ENCODE measurements around the gene ANKS1A. TPM values are rescaled to one million over a fixed set of nuclear protein-coding genes. Genes with fewer than 3 reads are reported as not detected.

Gene ANKS1A
- total and polyA plus RNA-seq, 2 experiments from 2014 or later = 3.2 to 4.4 TPM

DNA sequence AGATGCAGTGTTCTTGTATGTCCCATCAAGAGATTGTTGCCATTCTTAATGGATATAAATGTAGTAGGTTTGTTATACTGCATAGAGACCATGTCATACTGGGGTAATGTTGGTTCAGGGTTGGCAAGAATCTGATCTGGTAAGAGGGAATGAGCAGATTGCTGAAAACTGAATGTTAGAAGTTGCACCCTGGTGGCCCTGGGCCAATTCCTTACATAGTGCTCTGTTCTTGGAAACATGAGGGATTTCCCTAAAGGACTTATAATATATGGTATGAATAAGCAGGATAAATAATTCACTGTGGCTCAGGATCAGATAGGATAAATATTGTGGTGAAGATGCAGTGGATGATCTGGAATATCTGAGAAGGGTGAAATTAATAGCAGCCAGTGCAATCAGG is 70.2 kb downstream of the ANKS1A start:
- Histone ChIP-seq H3K9ac (no peak overlapping the region), H3K27ac (no peak overlapping the region), H3K36me3 (ENCODE audit: low read depth) (no peaks in the 10 kb centered on the region), H3K27me3 (replicated peaks; ENCODE audit: insufficient read depth) (no peaks in the 10 kb centered on the region), H2AFZ (no peak overlapping the region), H3K4me1 (ENCODE audit: insufficient read depth) (no peaks in the 10 kb centered on the region), H3K4me2 (ENCODE audit: unreplicated experiment) (no peak overlapping the region), H3K79me2 (ENCODE audit: insufficient read depth) (no peaks in the 10 kb centered on the region; the same call in 1 of the 2 replicates), H3K9me2 (ENCODE audit: insufficient read depth) (no peaks in the 10 kb centered on the region), H3F3A (ENCODE audit: insufficient read depth) (no peaks in the 10 kb centered on the region), H3K4me3 (no peak overlapping the region), H3K9me3 (ENCODE audit: low read depth) (no peaks in the 10 kb centered on the region), H4K20me1 (ENCODE audit: insufficient read depth) (no peaks in the 10 kb centered on the region)
- DNase-seq = no peak
- in situ Hi-C loops (cut with MboI) = no loop called here
- TF ChIP-seq EZH2 (IDR thresholded peaks at IDR 0.05; ENCODE audit: insufficient read depth, poor library complexity, severe bottlenecking) (no peak), EZH2phosphoT487 (IDR thresholded peaks at IDR 0.05; ENCODE audit: insufficient read depth, low read depth) (no peak)

- Histone ChIP-seq H3K79me2 (ENCODE audit: insufficient read depth) (no peaks in the 10 kb centered on the region), H3F3A (ENCODE audit: insufficient read depth) (0 out of 2 replicates have a peak, but pooled peaks cover 7% of the 10 kb centered on the region), H3K4me3 (no peak overlapping the region), H3K4me1 (ENCODE audit: insufficient read depth) (peaks cover 7% of the 10 kb centered on the region), H3K27ac (no peak overlapping the region), H4K20me1 (ENCODE audit: insufficient read depth) (no peaks in the 10 kb centered on the region), H3K4me2 (ENCODE audit: unreplicated experiment) (no peak overlapping the region), H3K9me2 (ENCODE audit: insufficient read depth) (no peaks in the 10 kb centered on the region), H2AFZ (no peak overlapping the region), H3K9me3 (ENCODE audit: low read depth) (no peaks in the 10 kb centered on the region), H3K36me3 (ENCODE audit: low read depth) (no peaks in the 10 kb centered on the region), H3K27me3 (replicated peaks; ENCODE audit: insufficient read depth) (no peaks in the 10 kb centered on the region), H3K9ac (no peak overlapping the region)
- TF ChIP-seq EZH2 (IDR thresholded peaks at IDR 0.05; ENCODE audit: insufficient read depth, poor library complexity, severe bottlenecking) (no peak), EZH2phosphoT487 (IDR thresholded peaks at IDR 0.05; ENCODE audit: insufficient read depth, low read depth) (no peak)
- in situ Hi-C loops (cut with MboI) = no loop called here
- no peak for DNase-seq
- 90 to 98% methylated on average over 2 of the region's 2 CpGs for WGBS, 2 experiments (ENCODE audit: low coverage in 1 of 2, low lambda C conversion rate in 2 of 2, missing lambda C conversion rate in 2 of 2)
Measured at GRCh38 chr6:34961082-34961481, 72.0 kb downstream of the ANKS1A start.

GRCh38 chr6:34961574-34961973 is 72.5 kb downstream of the ANKS1A start:
- Histone ChIP-seq H3K27ac (no peak overlapping the region), H3K9ac (no peak overlapping the region)
- in situ Hi-C loops (cut with MboI) = no loop called here

DNA sequence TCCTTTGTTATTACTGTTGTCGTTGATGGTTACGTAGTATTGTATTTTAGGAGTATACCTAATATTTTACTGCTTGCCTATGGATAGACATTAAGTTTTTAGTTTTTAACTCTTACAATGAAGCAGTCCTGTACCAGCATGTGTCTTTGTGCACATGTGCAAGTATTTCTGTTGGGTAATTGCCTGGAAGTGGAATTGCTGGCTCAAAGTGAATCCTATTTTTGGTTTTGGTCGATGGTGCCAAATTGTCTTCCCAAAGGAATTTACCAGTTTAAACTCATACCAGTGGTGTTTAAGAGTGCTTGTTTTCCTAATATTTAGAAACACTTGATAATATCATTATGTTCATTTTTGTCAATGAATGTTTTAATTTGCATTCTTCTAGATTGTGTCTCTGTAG is 75.5 kb downstream of the ANKS1A start:
- no peaks in the 10 kb centered on the region for H3K79me2 ChIP-seq (ENCODE audit: insufficient read depth)
- no peaks in the 10 kb centered on the region for H3K9me2 ChIP-seq (ENCODE audit: insufficient read depth)
- no peak overlapping the region for H3K4me2 ChIP-seq (ENCODE audit: unreplicated experiment)
- H3F3A ChIP-seq (ENCODE audit: insufficient read depth) = 0 out of 2 replicates have a peak, but pooled peaks cover 7% of the 10 kb centered on the region
- no peak overlapping the region for H3K27ac ChIP-seq
- 30 to 42% methylated on average over 3 of the region's 3 CpGs for WGBS, 2 experiments (ENCODE audit: low coverage in 1 of 2, low lambda C conversion rate in 2 of 2, missing lambda C conversion rate in 2 of 2)
- DNase-seq = peak; percentile 52
- no peaks in the 10 kb centered on the region for H3K27me3 ChIP-seq (replicated peaks; ENCODE audit: insufficient read depth)
- H3K4me3 ChIP-seq = no peak overlapping the region
- H3K4me1 ChIP-seq (ENCODE audit: insufficient read depth) = peaks cover 7% of the 10 kb centered on the region
- TF ChIP-seq EZH2 (IDR thresholded peaks at IDR 0.05; ENCODE audit: insufficient read depth, poor library complexity, severe bottlenecking) (no peak), EZH2phosphoT487 (IDR thresholded peaks at IDR 0.05; ENCODE audit: insufficient read depth, low read depth) (no peak)
- H2AFZ ChIP-seq = no peak overlapping the region
- H3K9me3 ChIP-seq (ENCODE audit: low read depth) = no peaks in the 10 kb centered on the region
- no peak overlapping the region for H3K9ac ChIP-seq
- no peaks in the 10 kb centered on the region for H3K36me3 ChIP-seq (ENCODE audit: low read depth)
- H4K20me1 ChIP-seq (ENCODE audit: insufficient read depth) = no peaks in the 10 kb centered on the region
- in situ Hi-C loops (cut with MboI) = no loop called here

More at GRCh38 chr6:34961574-34961973, 72.5 kb downstream of the ANKS1A start:
- no peaks in the 10 kb centered on the region for H3K27me3 ChIP-seq (replicated peaks; ENCODE audit: insufficient read depth)
- no peaks in the 10 kb centered on the region for H4K20me1 ChIP-seq (ENCODE audit: insufficient read depth)
- no peak overlapping the region for H3K4me3 ChIP-seq
- no peaks in the 10 kb centered on the region for H3K36me3 ChIP-seq (ENCODE audit: low read depth)
- TF ChIP-seq EZH2phosphoT487 (IDR thresholded peaks at IDR 0.05; ENCODE audit: insufficient read depth, low read depth) (no peak), EZH2 (IDR thresholded peaks at IDR 0.05; ENCODE audit: insufficient read depth, poor library complexity, severe bottlenecking) (no peak)
- no peaks in the 10 kb centered on the region for H3K9me2 ChIP-seq (ENCODE audit: insufficient read depth)
- H3K9me3 ChIP-seq (ENCODE audit: low read depth) = no peaks in the 10 kb centered on the region
- no peak for DNase-seq
- H2AFZ ChIP-seq = no peak overlapping the region
- no peak overlapping the region for H3K4me2 ChIP-seq (ENCODE audit: unreplicated experiment)
- 93 to 98% methylated on average over 7 of the region's 7 CpGs for WGBS, 2 experiments (ENCODE audit: low coverage in 1 of 2, low lambda C conversion rate in 2 of 2, missing lambda C conversion rate in 2 of 2)
- 0 out of 2 replicates have a peak, but pooled peaks cover 7% of the 10 kb centered on the region for H3F3A ChIP-seq (ENCODE audit: insufficient read depth)
- peaks cover 7% of the 10 kb centered on the region for H3K4me1 ChIP-seq (ENCODE audit: insufficient read depth)
- no peaks in the 10 kb centered on the region for H3K79me2 ChIP-seq (ENCODE audit: insufficient read depth)

DNA sequence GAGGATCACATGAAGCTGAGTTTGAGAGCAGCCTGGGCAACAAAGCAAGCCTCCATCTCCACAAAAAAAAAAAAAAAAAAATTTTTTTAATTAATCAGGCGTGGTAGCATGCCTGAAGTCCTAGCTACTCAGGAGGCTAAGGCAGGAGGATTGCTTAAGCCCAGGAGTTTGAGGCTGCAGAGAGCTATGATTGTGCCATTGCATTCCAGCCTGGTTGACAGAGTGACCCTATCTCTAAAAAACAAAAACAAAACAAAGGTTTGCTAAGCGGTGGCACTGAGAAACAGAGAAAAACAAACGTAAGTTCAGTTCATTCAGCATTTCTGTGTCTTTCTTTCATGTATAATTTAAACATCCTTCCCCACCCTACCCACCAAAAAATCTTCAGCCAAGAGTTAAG is 78.4 kb downstream of the ANKS1A start:
- Histone ChIP-seq H3K9ac (no peak overlapping the region), H3K79me2 (ENCODE audit: insufficient read depth) (no peaks in the 10 kb centered on the region), H3K9me3 (ENCODE audit: low read depth) (no peaks in the 10 kb centered on the region), H3F3A (ENCODE audit: insufficient read depth) (peaks cover 16% of the 10 kb centered on the region; the same call in 1 of the 2 replicates), H3K36me3 (ENCODE audit: low read depth) (no peaks in the 10 kb centered on the region), H3K4me3 (no peak overlapping the region), H2AFZ (no peak overlapping the region), H3K4me1 (ENCODE audit: insufficient read depth) (peaks cover 16% of the 10 kb centered on the region), H4K20me1 (ENCODE audit: insufficient read depth) (no peaks in the 10 kb centered on the region), H3K9me2 (ENCODE audit: insufficient read depth) (no peaks in the 10 kb centered on the region), H3K27me3 (replicated peaks; ENCODE audit: insufficient read depth) (no peaks in the 10 kb centered on the region), H3K4me2 (ENCODE audit: unreplicated experiment) (no peak overlapping the region), H3K27ac (no peak overlapping the region)
- in situ Hi-C loops (cut with MboI) = no loop called here
- 92 to 98% methylated on average over 3 of the region's 3 CpGs for WGBS, 2 experiments (ENCODE audit: low coverage in 1 of 2, low lambda C conversion rate in 2 of 2, missing lambda C conversion rate in 2 of 2)
- no peak for DNase-seq
- TF ChIP-seq EZH2phosphoT487 (IDR thresholded peaks at IDR 0.05; ENCODE audit: insufficient read depth, low read depth) (no peak), EZH2 (IDR thresholded peaks at IDR 0.05; ENCODE audit: insufficient read depth, poor library complexity, severe bottlenecking) (no peak)
